T-helper 2 cell treated with Interferon-gamma antibody and Interleukin-4, amounts not matched to agents 100 ng/mL and 5 ng/mL, for 36 hours (primary cell): ENCODE measurements around the gene ENAH. TPM values are rescaled to one million over a fixed set of nuclear protein-coding genes. Genes with fewer than 3 reads are reported as not detected.

Experiments used
- intact Hi-C: fragments of 100-400 bp; cut with micrococcal nuclease; formaldehyde crosslinking; loops from one replicate; pipeline ENCODE4 v1.15.1; 2023
- total RNA-seq: library from RNA; stranded (reverse); gene quantifications from 2 replicates; pipeline ENCODE4 v1.2.3, GENCODE V29; 2022

Gene ENAH
- total RNA-seq, 1 donor from 2014 or later = not detected

GRCh38 chr1:225462429-225462713 lies 190.6 kb downstream of the ENAH start:
- intact Hi-C loops = loop anchor here (10.0 kb wide), 2 partner anchors 662 to 722 kb away; partner anchors contain the start of gene ACBD3

- intact Hi-C loops = loop anchor here (10.0 kb wide), 2 partner anchors 663 to 723 kb away; partner anchors contain the start of gene ACBD3
Observed at GRCh38 chr1:225461533-225462428, 191.1 kb downstream of the ENAH start.

GRCh38 chr1:225460737-225461532 lies 192.0 kb downstream of the ENAH start:
- intact Hi-C loops = loop anchor here (10.0 kb wide), 2 partner anchors 664 to 724 kb away; partner anchors contain the start of gene ACBD3

- intact Hi-C loops = loop anchor here (10.0 kb wide), 2 partner anchors 665 to 725 kb away; partner anchors contain the start of gene ACBD3
Observed at GRCh38 chr1:225460021-225460736, 192.7 kb downstream of the ENAH start.

GRCh38 chr1:225458222-225458631 lies 194.7 kb downstream of the ENAH start:
- intact Hi-C loops = no loop called here

- intact Hi-C loops = no loop called here
Observed at GRCh38 chr1:225454733-225455132, 198.2 kb downstream of the ENAH start.

GRCh38 chr1:225453797-225454648 lies 198.9 kb downstream of the ENAH start:
- intact Hi-C loops = no loop called here

GRCh38 chr1:225451840-225452515 lies 200.9 kb downstream of the ENAH start:
- intact Hi-C loops = no loop called here

GRCh38 chr1:225451340-225451739 lies 201.6 kb downstream of the ENAH start:
- intact Hi-C loops = no loop called here

GRCh38 chr1:225450491-225451191 lies 202.3 kb downstream of the ENAH start:
- intact Hi-C loops = no loop called here

GRCh38 chr1:225449774-225450173 lies 203.1 kb downstream of the ENAH start:
- intact Hi-C loops = no loop called here

- intact Hi-C loops = no loop called here
Observed at GRCh38 chr1:225449261-225449660, 203.7 kb downstream of the ENAH start.

- intact Hi-C loops = no loop called here
Observed at GRCh38 chr1:225448146-225448805, 204.6 kb downstream of the ENAH start.

GRCh38 chr1:225447650-225448089 lies 205.3 kb downstream of the ENAH start:
- intact Hi-C loops = no loop called here

GRCh38 chr1:225446981-225447615 lies 205.8 kb downstream of the ENAH start:
- intact Hi-C loops = no loop called here

- intact Hi-C loops = no loop called here
Observed at GRCh38 chr1:225446595-225446960, 206.3 kb downstream of the ENAH start.

GRCh38 chr1:225445639-225446594 lies 207.0 kb downstream of the ENAH start:
- intact Hi-C loops = loop anchor here (1.0 kb wide), 4 partner anchors 19 to 616 kb away; partner anchors contain the start of genes H3-3A and SDE2
